Measurements from ENCODE around the gene DHRS13.

The DHRS13 gene

GRCh38 chr17:28900986-28901726, 1.7 kb downstream of the DHRS13 start:
- no peak overlapping the region for H3K4me3 ChIP-seq (ENCODE audit: low read depth, low read length)

DNA sequence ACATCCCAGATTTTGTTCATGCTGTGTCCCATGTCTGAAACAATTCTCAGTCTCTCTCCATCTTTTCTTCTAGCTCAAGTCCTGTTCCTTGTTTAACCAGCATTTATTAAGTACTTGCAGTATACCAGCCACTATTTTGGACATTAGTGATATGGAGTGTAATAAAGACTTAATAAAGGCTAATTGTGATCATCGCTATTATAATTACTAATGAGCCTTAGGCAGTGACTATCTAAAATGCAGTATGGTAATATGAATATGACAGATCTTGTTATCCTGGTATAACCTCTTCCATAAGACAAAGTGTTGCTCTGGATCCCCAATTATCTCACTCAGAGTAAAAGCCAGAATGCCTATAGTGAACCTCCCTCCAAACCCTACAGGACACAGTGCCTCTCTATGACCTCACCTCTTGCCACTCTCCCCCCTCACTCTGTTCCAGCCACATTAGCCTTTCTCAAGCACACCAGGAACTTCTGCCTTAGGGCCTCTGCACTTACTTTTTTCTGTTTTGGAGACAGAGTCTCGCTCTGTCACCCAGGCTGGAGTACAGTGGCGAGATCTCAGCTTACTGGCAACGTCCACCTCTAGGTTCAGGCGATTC, 3.6 kb downstream of the DHRS13 start:
- TF ChIP-seq CTCF (IDR thresholded peaks at IDR 0.05; ENCODE audit: low read depth, low read length) = no peak
- H3K4me3 ChIP-seq (ENCODE audit: low read depth, low read length) = no peak overlapping the region

More at GRCh38 chr17:28900986-28901726, 1.7 kb downstream of the DHRS13 start:
- no peak for TF ChIP-seq CTCF (IDR thresholded peaks at IDR 0.05; ENCODE audit: low read depth, low read length)

- TF ChIP-seq CTCF (IDR thresholded peaks at IDR 0.05; ENCODE audit: low read depth, low read length) = no peak
- peak overlapping the region; percentile 87 for H3K4me3 ChIP-seq (ENCODE audit: low read depth, low read length)
These were observed 4.3 kb downstream of the DHRS13 start for GRCh38 chr17:28898527-28898955.

GRCh38 chr17:28897769-28898526, 4.9 kb downstream of the DHRS13 start:
- no peak for TF ChIP-seq CTCF (IDR thresholded peaks at IDR 0.05; ENCODE audit: low read depth, low read length)
- peak overlapping the region; percentile 87 for H3K4me3 ChIP-seq (ENCODE audit: low read depth, low read length)

DNA sequence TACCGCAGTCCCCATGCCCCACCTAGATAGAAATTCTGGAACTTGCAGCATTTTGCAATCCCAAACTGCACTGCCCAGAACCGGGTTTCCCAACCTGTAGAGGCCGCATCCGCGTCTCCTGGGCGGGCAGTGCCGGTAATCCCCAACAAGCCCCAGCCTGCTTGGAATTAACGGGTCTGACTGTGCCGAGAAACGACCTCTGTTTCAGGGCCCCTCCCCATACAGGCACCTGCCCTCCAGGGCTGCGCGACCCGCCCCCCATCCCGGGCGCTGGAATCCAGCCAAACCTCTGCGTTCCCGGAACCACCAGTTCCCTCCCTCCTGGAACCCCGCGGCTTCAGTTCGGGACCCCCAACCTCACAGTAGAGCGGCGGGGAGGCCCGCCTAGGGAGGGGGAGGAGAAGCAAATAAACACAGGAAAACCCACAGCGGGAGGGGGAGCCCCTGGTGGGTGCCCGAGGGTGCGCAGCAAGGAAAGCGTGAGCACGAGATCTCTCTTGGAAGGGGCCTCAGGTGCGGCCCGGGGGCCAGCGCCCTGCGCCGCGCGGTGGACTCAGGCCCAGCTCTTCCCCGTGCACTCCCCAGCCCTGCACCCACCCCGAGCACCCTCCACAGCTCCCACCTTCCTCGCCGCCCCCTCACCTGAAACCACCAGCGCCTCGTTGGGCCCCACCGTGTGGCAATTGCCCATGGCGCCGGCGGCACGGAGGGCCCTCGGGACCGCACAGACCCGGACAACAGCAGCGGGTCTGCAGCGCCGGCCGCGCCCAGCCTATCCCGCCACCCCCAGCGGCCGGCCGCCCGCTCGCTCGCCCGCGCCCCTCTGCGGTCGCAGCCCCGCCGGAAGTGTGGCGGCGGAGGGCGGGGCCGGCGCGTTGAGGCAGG, 5.8 kb downstream of the DHRS13 start, which contains the start of gene FLOT2:
FLOT2 (minus strand) TSS at position 850 of the 885 bp plus-strand sequence; CDS start at position 691, 159 bp downstream.
- peak; percentile 36 for TF ChIP-seq CTCF (IDR thresholded peaks at IDR 0.05; ENCODE audit: low read depth, low read length)
- peak within 1 kb of the TSS; percentile 87 for H3K4me3 ChIP-seq (ENCODE audit: low read depth, low read length)

- no peak for TF ChIP-seq CTCF (IDR thresholded peaks at IDR 0.05; ENCODE audit: low read depth, low read length)
- peak overlapping the region; percentile 87 for H3K4me3 ChIP-seq (ENCODE audit: low read depth, low read length)
These were observed 6.4 kb downstream of the DHRS13 start for GRCh38 chr17:28896491-28896883.

Measured in WI38 (cell line).